Superior temporal gyrus (tissue), 1 donor: ENCODE data around the gene COL19A1.

Source experiments
- DNase-seq: peaks from one replicate; pipeline ENCODE4 v3.0.0-alpha.2; 2016; ENCODE audit errors: extremely low spot score

COL19A1 gene

DNA sequence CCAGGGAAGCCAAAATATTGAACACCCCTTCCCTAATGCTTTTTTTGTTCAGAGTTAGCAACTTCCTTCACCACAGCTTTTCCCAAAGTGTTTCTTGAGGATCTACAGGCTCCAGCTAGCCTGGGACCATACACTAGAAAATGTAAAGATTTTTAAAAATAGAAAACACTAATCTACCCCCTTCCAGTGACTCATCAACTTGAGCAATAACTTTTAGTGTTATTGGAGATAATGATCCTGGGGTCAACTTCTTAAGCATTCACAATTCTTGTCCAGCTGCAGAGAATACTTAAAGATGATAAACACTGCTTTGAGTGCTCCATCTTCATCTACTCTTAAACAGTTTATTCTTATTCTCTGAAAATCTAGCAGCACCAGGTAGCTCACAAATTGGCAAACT lies 304.9 kb downstream of the COL19A1 start:
- no peak for DNase-seq

DNA sequence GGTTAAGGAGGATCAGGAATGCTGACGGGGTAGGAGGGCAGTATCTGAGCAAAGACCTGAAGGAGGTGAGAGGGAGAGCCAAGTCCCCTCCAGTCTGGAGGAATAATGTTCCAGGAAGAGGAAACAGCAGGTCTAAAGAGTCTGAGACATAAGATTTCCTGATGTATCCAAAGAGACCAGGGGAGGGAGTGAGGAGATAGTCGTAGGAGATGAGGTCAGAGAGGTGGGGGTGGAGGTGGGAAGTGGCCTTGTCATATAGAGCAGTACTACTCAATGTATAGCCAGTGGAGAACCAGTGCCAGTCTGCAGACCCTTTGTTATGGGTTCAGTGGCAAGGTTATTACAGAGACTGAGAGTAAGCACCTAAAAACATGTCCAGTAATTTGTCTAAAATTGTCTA lies 305.9 kb downstream of the COL19A1 start:
- no peak for DNase-seq

DNA sequence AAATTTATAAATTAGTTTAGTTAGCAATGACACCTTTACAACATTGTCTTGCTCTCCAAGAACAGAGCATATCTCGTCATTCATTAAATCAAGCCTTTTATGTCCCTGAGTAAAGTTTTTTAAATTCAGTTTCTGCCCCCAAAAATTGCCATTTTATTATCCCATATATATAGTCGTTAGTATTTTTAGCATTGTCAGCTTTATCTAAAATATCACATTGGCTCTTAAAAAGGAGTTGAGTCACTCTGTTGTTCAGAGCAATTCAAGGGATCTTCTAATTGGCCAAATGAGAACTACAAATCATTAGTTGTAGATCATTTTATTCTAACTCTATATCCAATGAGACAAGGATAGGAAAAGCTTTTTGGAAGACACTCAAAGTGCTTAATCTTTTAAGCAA lies 309.4 kb downstream of the COL19A1 start:
- DNase-seq: no peak

DNA sequence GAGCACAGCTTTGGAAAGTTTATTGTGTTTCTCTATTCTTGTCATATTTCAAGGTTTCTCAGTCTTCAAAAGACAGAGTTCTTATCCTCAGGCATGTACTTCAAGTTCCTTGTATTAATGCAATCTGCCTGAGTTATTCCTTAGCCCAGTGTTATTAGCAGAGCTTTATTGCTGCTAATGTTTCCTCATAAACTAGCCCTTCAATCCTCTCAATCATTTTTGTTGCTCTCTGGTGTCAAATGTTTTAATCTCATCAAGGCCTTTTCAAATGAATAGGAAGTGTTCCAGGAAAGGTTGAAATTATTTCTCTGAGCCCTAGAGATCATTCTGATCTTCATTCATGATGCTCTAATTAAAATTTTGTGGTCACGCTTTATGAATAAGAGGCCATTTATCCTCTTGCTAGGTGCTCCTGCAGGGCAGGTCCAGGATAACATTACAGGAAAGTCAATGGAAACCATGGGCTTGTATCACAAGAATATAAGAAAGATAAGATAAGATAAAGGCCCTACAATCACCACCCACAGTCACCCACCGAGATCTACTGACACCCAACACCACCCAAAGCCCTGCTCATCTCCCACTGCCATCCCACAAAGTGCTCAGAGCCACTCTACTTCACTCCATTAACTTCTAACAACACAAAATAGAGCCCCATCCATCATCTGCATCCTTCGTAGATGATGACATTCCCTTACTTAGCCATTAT lies 310.6 kb downstream of the COL19A1 start:
- DNase-seq: no peak

DNA sequence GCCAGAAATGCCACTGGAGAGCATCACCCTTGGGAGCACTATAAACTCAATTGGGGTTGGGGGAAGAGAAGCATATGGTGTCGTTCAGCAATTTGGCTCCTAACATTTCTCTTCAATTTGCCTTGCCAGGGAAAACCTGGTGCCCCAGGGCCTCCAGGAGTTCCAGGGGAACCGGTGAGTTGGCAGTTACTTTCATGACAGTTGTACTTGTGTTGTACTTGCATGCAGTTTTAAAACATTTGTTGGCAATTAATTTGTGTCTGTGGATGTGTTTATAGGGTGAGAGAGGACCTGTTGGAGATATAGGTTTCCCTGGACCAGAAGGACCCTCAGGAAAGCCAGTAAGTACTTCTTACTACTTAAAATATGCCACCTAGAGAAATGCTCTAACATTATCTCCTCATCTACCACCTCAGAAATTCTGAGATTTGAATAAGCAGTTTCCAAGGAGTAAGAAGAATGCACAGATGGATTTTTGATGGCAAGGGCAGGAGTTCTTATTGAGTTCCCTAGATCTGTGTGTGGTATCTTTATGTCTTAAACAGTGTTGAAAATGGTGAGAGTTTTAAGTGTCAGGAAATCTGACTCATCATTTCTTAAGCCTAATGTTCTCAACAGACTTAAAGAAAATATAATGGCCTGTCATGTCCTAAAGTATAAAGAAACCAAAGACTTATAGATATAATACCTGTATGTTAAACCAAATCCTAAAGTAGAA lies 314.0 kb downstream of the COL19A1 start:
- no peak for DNase-seq

GRCh38 chr6:70180901-70181599 lies 314.7 kb downstream of the COL19A1 start:
- no peak for DNase-seq

GRCh38 chr6:70183538-70183937 lies 317.2 kb downstream of the COL19A1 start:
- no peak for DNase-seq

GRCh38 chr6:70184723-70185122 lies 318.4 kb downstream of the COL19A1 start:
- DNase-seq: no peak

DNA sequence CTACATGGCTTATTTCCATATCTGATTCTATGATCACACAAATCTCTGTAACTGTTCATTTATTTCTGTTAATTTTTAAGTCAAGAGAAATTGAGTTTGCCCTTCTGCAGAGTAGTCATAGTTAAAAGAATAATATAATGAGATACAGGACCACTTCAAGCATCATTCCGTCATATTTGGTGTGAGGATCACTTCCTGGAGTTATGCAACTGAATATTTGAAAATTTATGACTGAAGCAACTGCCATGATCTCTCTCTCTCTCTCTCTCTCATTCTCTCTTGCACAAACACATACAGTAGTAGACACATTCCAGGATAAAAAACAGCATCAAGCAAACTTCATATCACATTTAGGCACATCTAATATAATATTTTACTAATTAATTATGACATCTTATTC lies 320.1 kb downstream of the COL19A1 start:
- no peak for DNase-seq

DNA sequence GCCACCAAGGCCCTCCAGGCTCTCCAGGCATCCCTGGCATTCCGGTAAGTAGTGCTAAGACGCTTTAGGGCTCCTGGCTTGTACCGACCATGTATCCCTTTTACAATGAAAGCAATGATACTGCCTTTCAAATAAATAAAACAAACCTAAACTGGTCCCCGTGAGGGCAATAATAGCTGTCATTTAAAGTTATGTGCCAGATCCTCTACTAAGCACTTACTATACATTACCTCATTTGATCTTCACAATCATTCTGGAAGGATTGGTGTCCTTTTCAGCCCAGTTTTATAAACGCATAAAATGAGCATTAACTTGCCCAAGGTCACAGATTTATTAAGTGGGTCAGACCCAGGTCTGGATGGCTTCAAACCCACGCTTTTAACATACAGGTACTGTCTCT lies 321.8 kb downstream of the COL19A1 start:
- no peak for DNase-seq

- DNase-seq: no peak
Observed at GRCh38 chr6:70194421-70194820, 328.1 kb downstream of the COL19A1 start.

DNA sequence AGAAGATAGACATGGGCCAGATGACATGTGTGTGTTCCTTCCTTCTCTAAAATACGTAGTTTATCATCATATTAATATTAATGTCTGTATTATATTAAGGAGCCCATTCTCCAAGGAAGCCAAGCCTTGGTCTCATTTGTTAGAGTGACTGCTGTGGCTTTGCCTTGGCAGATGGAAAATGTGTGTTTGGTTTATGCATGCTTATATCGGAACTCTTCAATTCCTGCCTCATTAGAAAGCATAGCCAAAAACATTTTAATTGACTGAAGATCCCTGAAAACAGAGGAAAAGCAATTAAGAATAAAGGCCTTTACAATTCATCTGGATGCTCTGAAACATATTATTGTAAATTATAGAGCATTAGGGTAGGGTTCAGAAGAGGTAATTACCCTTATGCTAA lies 330.2 kb downstream of the COL19A1 start:
- no peak for DNase-seq

DNA sequence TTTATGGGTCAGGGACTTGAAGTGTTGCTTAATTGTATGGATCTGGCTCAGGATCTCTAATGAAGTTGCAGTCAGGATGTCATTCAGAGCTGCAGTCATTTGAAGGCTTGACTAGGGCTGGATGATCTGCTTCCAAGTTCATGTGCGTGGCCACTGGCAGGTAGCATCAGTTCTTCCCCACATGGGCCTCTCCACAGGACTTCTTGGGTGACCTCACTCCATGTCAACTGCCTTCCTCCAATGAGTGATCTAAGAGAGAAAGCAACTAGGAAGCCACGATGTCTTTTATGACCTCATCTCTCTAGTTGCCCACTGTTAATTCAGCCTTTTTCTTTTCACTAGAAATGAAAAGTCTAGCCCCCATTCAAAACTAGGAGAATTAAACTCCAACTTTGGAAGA lies 332.4 kb downstream of the COL19A1 start:
- no peak for DNase-seq

DNA sequence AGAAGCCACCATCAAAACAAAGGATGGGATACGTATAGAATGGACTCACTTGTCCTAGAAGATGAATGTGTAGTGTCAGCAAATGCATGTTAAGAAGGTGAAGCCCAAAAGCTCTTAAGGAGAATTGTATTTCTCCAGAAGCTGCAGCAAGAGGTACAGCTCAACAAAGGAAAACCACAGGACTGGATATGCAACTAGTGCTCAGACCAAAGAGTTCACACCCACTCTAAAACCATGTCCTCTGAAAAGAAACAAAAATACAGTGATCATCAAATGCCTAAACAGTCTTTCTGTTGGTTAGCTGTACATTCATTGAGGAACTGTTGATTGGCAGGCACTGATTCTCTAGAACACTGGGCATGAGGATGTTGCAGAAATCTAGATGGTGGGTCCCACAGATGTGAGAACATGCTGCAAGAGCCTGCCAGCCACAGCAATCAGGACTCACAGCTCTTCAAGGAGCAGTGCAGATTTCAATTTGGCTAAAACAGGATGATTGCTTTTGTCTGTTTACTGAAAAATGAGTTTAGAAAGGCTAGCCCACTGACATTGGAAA lies 342.0 kb downstream of the COL19A1 start:
- DNase-seq: no peak

- DNase-seq: no peak
Observed at GRCh38 chr6:70210462-70210861, 344.1 kb downstream of the COL19A1 start.

GRCh38 chr6:70215460-70216108 lies 349.2 kb downstream of the COL19A1 start:
- DNase-seq: no peak

- no peak for DNase-seq
Observed at GRCh38 chr6:70216767-70217166, 350.4 kb downstream of the COL19A1 start.

- no peak for DNase-seq
Observed at GRCh38 chr6:70219943-70220613, 353.7 kb downstream of the COL19A1 start.

DNA sequence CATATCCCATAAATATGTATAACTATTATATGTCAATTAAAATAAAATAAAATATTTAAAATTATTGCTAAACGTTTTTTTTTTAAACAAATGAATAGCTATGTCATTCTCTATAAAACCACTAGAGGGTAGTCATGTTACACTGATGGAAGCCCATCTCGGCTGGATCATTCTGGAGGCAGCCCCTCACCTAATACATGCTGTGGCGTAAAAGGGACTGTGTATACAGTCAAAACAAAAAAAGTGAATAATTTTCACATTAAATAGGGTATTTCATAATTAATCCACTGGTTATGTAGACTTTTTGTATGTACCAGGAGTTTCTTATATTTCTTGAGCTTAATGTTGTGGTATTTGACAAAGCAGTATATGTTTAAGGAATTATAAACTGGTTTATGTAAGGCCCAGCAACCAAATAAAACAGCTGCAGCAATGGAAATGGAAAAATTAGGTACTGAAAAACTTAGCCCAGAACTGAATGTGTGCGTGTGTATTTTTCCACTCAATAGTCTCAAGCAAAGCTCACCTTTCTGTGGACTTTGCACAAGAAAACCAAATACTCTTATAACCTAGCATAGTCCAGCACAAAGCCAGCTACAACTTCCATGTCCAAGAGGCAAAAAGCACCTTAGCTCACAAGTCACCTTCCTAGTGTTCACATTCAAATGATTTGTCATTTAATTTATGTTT lies 354.8 kb downstream of the COL19A1 start:
- DNase-seq: peak; percentile 79

DNA sequence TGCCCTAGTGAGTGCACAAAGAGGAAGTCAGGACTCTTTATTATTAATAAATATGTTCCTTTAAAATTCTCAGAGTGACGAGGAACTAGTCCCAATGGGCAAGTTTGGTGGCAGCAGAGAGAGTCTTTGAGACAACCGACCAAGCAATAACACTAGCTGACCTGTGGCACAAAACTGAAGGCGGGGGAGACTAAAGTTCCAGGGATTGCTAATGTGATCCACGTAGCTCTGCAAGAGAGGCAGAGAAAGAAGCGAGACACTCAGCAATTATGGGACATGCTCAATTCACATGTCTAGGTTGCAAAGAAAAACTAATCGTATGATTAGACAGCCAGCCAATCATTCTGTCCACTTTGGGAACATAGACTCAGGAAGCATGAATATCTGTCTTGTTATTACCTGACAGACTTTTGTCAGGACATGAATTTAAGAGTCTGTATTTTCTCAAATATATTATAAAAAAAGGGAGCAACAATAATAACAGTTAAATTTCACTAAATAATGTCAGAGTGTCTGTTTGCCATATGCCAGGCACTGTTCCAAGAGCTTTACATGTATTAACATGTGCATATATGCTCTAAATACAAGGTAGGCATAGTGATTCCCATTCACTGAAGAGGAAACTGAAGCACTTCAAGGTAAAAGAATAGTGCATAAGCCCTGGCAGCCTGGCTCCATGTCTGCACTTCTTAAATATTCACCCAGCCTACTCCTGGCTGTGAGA lies 355.5 kb downstream of the COL19A1 start:
- DNase-seq: no peak
